GM21447 (cell line): Measurements from ENCODE around the gene STIL.
"Not testable (repeated sequence)": the region's sequence is repeated elsewhere in the genome, so short reads cannot be mapped to it uniquely, and the experiment has no call there.

ENCODE experiments used
- ATAC-seq: cut with Tn5 transposase; IDR thresholded peaks from one replicate; pipeline ENCODE4 v1.9.1; 2021; ENCODE audit not compliant: unreplicated experiment

The STIL gene

GRCh38 chr1:47223174-47223920 lies 90.6 kb downstream of the STIL start:
- no peak for ATAC-seq

- no peak for ATAC-seq
Measured at GRCh38 chr1:47222476-47222875, 91.5 kb downstream of the STIL start.

DNA sequence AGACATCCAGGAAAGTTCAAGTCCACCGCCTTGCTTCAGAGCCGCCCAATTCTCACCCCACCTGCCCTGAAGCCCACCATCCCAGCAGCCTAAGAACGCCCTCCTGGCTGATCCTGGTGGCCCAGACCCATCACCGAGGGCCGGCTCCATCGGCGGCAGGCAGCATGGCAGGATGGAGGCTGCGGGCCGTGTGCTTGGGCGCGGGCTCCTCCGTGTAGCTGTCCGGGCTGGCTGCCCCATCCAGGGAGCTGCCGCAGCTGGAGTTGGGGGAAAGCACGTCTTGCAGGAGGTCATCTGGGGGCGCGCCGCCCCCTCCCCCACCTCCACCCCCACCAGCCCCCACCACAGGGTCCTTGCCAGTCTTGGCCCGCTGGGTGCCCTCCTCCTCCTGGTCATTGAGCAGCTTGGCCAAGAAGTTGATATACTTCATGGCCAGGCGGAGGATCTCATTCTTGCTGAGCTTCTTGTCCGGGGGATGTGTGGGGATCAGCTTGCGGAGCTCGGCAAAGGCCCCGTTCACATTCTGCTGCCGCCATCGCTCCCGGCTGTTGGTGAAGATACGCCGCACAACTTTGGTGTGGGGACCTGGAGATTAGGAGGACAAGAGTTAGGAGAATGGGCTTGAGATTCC lies 94.2 kb downstream of the STIL start:
- ATAC-seq, result no peak

- ATAC-seq, result no peak
Measured at GRCh38 chr1:47219001-47219400, 94.9 kb downstream of the STIL start.

DNA sequence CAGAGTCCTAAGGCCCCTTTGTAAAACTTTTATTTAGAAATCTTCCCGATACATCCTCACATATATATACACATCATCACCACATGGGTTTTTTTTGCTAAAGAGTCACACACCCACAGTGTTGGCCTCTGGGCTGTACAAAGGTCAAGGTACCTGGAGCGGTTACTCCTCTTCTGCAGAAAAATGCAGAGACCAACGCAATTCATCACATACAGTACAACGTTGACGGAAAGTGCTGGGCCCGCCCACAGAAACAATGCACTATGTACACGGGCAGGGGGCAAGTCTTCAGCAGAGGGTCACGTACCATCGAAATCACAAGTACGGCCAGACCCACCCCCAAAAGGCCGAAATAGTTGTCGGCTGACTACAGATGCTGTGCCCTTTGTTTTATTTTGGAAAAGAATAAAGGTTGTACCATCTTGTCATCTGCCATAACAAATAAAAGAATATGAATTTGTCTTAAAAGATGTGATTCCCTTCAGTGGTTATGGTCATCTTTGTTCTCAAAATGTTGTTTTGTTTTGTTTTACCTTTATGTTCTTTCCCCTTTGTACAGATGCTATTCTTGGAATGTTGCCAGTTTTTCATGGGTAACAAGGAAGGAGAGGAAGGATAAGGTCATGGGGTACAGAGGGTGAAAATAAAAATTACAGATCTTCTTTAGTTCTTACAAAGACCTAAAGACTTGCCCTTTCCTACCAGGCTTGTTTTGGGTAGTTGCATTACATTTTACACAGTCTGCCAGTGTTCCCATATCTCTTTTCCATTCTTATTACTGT lies 97.5 kb downstream of the STIL start:
- ATAC-seq, result no peak

DNA sequence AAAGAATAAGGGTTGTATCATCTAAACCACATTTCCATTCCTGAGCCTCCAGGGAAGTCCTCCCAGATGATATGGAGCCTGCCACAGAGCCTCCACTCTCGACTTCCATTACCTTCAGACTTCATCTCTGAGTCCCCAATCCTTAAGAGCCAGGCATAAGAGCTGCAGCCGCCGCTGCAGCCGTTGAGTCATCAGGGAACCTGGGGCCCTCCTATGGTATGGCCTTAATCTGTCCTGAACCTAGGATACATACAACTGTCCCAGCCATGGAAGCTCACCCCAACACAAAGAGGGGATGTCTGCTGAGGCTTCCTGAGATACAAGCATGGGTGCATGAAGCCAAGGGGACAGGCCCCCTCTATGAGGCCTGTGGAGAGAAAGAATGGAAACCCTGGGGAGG lies 98.2 kb downstream of the STIL start:
- no peak for ATAC-seq

DNA sequence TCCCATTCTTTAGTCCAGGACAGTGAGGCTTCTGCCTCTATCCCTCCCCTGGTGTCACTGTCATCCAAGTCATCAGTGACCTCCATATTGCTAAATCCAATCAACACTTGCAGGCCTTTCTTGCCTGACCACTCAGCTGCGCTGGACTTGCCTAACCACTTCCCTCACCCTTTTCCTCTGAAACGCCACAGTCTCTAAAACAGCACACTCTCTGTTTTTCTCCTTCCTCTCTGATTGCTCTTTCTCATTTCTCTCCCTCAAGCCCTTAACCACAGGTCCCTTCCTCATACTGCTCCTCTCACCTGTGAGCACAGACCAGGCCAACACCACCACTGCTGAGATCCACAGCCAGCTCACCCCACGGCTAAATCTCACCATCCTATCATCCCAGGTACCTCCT lies 99.4 kb downstream of the STIL start:
- ATAC-seq, result no peak

- no peak for ATAC-seq
Measured at GRCh38 chr1:47213230-47213963, 100.5 kb downstream of the STIL start.

DNA sequence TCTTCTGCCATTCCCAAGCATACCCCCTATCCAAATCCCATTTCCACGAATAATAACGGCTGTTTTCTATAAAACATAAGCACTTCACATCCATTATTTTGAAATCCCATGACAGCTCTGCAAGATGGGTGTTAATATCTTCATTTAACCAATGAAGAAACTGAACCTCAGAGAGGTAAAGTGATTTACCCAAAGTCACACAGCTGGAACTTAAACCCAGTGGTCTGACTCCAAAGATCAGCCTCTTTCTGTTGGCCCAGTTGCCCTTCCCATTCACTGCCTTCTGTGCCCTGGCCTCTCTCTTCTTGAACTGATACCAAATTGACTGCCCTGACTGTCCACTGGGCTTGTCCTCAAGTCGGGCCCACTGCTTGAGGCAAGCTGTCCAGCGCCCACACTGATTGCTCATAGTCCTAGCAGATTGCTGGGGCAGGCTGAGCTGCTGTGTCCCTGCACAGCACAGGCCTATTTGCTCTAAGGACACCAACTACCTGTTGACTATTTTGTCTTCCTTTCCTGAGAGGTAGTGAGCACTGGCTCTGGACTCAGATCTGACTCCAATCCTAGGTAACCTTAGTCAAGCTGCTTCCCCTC lies 101.2 kb downstream of the STIL start:
- ATAC-seq, result no peak

DNA sequence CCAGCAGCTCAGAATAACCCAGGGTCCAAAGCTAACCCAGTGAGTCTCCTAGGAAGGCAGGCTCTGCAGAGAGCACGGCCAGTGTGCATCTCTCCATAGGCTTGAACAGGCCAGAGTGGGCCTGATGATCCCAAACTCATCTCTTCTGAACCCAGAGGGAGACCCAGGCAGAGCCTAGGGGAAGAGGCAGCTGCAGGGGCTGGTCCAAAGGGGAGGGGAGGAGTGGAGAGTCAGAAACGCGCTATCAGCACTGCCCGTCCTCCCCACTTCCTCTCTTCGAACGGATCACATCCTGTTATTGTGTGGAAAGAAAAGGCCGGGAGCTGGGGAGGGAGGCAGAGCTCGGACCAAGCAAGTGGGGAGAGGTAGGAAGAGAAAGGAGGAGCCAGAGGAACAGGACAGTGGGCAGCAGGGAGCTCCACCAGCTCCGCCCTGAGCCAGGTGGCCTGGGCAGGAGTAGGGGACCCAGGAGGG lies 102.1 kb downstream of the STIL start:
- ATAC-seq, result no peak

DNA sequence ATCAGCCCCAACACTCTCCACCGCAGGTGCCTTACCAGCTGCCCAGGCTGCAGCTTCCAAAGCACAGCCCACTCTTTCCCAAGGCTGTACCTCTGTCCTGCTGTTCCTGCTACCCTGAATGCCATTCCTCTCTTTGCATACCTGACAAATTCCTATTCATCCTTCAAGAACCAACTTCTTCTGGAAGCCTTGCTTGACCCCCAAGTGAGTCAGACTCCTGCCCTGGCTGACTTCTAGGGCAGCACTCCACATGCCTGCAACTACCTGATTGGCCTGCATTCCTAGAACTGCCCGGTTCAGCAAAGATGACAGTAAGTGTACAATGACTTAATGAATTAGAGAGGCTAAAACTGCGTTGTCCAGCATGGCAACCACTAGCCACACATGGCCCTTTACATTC lies 103.3 kb downstream of the STIL start:
- ATAC-seq, result no peak

GRCh38 chr1:47209725-47210325 lies 104.1 kb downstream of the STIL start:
- no peak for ATAC-seq

GRCh38 chr1:47209091-47209490 lies 104.9 kb downstream of the STIL start:
- ATAC-seq, result no peak

GRCh38 chr1:47208374-47208850 lies 105.5 kb downstream of the STIL start:
- no peak for ATAC-seq

DNA sequence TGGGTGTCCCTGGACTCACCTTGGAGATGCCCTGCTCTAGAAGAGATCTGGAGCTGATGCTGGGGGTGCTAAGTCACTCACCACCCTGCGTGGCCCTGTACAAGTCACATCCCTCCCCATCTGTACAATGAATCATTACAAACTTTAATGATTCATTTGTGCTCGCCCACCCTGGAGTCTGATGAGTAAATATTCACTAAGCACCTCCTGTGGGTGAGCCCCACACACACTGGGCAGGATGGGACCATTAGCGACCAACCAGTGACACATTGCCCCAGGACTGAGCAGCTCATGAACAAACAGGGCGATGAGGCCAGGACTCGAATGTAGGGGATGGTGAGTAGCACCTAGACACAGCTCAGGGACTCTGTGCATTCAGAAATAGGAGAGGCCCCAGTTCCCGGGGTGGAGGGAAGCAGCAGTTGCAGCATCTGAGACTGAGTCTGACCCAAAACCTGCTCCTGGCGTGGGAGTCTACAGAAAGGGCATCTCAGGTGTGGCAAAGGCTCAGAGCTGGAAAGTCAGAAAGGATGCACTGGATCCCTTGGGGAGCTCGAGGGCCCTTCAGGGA lies 106.1 kb downstream of the STIL start:
- ATAC-seq, result no peak

DNA sequence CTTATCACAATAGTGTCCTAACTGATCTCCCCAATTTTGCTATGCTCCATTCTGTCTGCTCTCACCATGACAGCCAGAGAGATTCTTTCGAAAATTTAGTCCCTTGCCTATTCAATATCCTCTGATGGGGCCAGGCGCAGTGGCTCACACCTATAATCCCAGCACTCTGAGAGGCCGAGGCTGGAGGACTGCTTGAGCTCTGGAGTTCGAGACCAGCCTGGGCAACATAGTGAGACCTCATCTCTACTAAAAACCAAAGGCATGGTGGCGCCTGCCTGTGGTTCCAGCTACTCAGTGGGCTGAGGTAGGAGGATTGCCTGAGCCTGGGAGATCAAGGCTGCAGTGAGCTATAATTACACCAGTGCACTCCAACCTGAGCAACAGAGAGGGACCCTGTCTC lies 108.0 kb downstream of the STIL start:
- ATAC-seq, result no peak

DNA sequence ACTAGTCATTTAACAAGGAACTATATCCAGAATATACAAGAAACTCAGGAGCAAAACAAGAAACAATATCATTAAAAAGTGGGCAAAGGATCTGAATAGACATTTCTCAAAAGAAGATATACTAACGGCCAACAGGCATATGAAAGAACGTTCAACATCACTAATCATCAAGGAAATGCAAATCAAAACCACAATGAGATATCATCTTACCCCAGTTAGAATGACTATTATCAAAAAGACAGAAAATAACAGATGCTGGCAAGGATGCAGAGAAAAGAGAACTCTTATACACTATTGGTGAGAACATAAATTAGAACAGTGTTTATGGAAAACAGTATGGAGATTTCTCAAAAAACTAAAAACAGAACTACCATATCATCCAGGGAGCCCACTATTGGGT lies 110.4 kb downstream of the STIL start:
- not testable (repeated sequence) for ATAC-seq

DNA sequence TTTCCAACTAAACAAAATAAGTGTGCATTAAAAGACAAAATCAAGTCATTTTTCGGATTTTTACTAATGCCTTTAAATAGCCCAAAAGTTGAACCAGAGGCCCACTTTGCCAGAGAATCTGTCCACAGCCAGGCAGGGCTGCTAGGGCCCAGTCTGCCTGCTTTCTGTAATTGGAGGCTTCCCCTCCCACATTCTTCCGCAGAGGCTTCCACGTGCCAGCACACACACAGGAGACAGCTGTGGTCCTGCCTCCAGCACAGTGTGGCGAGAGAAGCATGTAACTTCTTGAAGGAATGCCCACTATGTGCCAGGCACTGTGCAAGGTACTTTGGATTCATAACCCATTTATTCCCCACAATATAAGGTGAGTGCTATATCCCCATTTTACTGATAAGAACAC lies 112.8 kb downstream of the STIL start:
- ATAC-seq, result no peak
